Lung (tissue), 12 donors: ENCODE results near the gene SFXN5. TPM values are rescaled to one million over a fixed set of nuclear protein-coding genes. Genes with fewer than 3 reads are reported as not detected.

Experiments
- ATAC-seq: fragments of 200-7000 bp; cut with Tn5 transposase; one replicate; pipeline ENCODE4 v1.9.1; 2020; ENCODE audit warnings: moderate number of reproducible peaks; ENCODE audit not compliant: insufficient read depth, low FRiP score
- DNase-seq, 3 donors: peaks; one replicate each; pipeline ENCODE4 v3.0.0-alpha.2; 2013 to 2017
- H3K27ac ChIP-seq, 2 donors: one replicate each; pipeline ENCODE4 v1.5.1; 2013; ENCODE audit warnings: mild to moderate bottlenecking in 2 of 2, moderate library complexity in 2 of 2, control low read depth in 1 of 2, inconsistent platforms in 1 of 2, low read depth in 1 of 2, low read length in 1 of 2
- H3K27me3 ChIP-seq, 3 donors: one replicate each; pipeline ENCODE4 v1.5.1; 2013; ENCODE audit warnings: low read length in 2 of 3; ENCODE audit not compliant: control insufficient read depth in 3 of 3, insufficient read depth in 3 of 3
- H3K36me3 ChIP-seq, 4 donors: one replicate each; pipeline ENCODE4 v1.5.1; 2013; ENCODE audit warnings: low read length in 4 of 4, mild to moderate bottlenecking in 1 of 4, moderate library complexity in 1 of 4; ENCODE audit not compliant: control insufficient read depth in 4 of 4, insufficient read depth in 4 of 4
- H3K4me1 ChIP-seq, 5 donors: one replicate each; pipeline ENCODE4 v1.5.1; 2013; ENCODE audit warnings: low read length in 5 of 5, mild to moderate bottlenecking in 2 of 5, moderate library complexity in 1 of 5; ENCODE audit not compliant: control insufficient read depth in 5 of 5, insufficient read depth in 5 of 5
- H3K4me3 ChIP-seq: one replicate; pipeline ENCODE4 v1.5.1; 2013; ENCODE audit warnings: mild to moderate bottlenecking, control low read depth, moderate library complexity
- H3K9ac ChIP-seq, 2 donors: one replicate each; pipeline ENCODE4 v1.5.1; 2013; ENCODE audit warnings: low read length in 2 of 2, control low read depth in 1 of 2; ENCODE audit not compliant: insufficient read depth in 1 of 2
- H3K9me3 ChIP-seq, 4 donors: one replicate each; pipeline ENCODE4 v1.5.1; 2013; ENCODE audit warnings: low read length in 3 of 4, mild to moderate bottlenecking in 1 of 4, moderate library complexity in 1 of 4; ENCODE audit not compliant: control insufficient read depth in 4 of 4, insufficient read depth in 3 of 4
- WGBS, 2 donors: extraction: QIAGEN DNeasy Blood & Tissue Kit; methylation state at CpG; one replicate each; pipeline ENCODE4 v1.1.7; 2013; 5-methylcytosine and 5-hydroxymethylcytosine counted together
- polyA plus RNA-seq, 2 donors: library from polyadenylated mRNA; stranded (reverse); fragments of 200-250 nt; gene quantifications; one replicate each; pipeline ENCODE4 v1.2.1, GENCODE V29; 2013
- total RNA-seq, 2 donors: library from RNA; depleted of rRNA in 1 of 2; stranded (reverse); fragments of >200 nt in 1 of 2; gene quantifications; one replicate each; pipeline ENCODE4 v1.2.1, GENCODE V29; 2014 to 2021
- TF ChIP-seq, protein P1 (sequence below): IDR thresholded peaks from 2 replicates; pipeline ENCODE4 v1.5.1; 2012; ENCODE audit warnings: mild to moderate bottlenecking; ENCODE audit errors: control extremely low read depth, extremely low read depth
- donor health status: control.
- donor health status: control.
- donor health status: Bipolar disorder and iron deficiency.
- donor health status: healthy.
- donor health status: DM: yes; HTN: yes; CAD: no.

The SFXN5 gene
- total and polyA plus RNA-seq, 4 donors, result 8.3 to 15.6 (median 9.6) TPM

DNA sequence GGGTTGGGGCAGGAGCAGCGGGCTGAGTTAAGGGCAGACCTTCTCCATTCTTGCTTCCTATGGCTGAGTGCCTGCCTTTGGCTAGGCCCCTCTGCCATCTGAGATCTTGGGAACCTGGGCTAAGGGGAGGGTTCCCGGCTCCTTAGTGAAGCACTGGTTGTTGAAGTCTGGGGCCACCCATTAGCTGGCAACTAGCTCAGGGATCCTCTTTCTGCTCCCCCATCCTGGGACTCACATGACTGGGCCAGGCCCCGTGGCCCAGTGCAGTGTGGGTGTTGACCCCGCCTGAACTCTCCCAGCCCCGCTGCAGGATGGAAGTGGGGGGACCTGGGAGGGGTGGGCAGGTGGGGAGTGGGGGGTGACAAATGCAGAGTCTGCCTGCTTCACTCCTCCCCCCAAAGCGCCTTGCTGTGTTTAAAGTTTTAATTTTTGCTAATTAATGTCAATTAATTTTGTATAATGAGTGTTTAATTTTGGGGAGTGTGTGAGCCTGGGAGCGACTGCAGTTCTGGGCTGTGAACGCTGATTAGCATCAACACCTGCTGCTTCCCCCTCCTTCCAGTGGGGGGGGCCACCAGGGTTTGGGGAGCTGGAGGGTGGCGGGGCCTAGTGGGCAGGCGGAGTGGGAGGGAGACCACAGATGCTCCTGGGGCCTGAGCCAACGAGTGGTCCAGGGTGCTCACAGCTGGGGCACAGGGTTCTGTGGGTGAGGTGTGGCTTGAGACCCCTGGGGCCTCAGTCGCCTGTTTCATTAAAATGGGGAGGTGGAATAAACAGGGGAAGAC, 99.0 kb downstream of the SFXN5 start:
- H3K9ac ChIP-seq, result no peak overlapping the region
- H3K27ac ChIP-seq, result no peak overlapping the region
- ATAC-seq, result no peak
- H3K9me3 ChIP-seq, result no peaks in the 10 kb centered on the region
- TF ChIP-seq, protein P1, sequence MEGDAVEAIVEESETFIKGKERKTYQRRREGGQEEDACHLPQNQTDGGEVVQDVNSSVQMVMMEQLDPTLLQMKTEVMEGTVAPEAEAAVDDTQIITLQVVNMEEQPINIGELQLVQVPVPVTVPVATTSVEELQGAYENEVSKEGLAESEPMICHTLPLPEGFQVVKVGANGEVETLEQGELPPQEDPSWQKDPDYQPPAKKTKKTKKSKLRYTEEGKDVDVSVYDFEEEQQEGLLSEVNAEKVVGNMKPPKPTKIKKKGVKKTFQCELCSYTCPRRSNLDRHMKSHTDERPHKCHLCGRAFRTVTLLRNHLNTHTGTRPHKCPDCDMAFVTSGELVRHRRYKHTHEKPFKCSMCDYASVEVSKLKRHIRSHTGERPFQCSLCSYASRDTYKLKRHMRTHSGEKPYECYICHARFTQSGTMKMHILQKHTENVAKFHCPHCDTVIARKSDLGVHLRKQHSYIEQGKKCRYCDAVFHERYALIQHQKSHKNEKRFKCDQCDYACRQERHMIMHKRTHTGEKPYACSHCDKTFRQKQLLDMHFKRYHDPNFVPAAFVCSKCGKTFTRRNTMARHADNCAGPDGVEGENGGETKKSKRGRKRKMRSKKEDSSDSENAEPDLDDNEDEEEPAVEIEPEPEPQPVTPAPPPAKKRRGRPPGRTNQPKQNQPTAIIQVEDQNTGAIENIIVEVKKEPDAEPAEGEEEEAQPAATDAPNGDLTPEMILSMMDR, result no peak
- whole genome bisulfite sequencing, 2 donors, result 91 to 95% methylated on average over 12 of the region's 12 CpGs
- no peaks in the 10 kb centered on the region for H3K27me3 ChIP-seq
- DNase-seq, result no peak
- H3K4me3 ChIP-seq, result no peak overlapping the region
- peaks cover 0 to 2% (median 0%) of the 10 kb centered on the region in 4 donors for H3K36me3 ChIP-seq
- H3K4me1 ChIP-seq, result no peaks in the 10 kb centered on the region

DNA sequence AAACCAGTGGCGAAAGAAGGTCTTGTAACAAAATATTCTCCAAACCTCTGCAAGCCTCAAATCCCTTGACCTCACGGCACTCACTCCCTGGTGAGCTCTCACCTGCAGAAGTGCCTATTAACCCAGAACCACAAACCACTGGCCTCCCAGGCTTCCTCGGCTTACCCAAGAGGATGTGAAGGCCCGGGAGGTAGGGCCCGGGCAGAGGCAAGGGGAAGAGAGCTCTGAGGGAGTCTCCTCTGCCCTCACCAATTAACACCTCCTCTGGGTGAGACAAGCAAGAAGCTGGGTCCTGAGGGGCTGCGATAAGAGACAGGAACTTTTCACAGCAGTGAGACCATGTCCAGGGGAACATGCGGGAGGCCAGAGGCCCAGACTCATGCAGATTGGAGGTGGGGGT, 100.5 kb downstream of the SFXN5 start:
- H3K36me3 ChIP-seq, result peaks cover 0 to 7% (median under 1%) of the 10 kb centered on the region in 4 donors
- DNase-seq (no peak), ATAC-seq (no peak)
- WGBS, 2 donors, result 63 to 86% methylated on average over 7 of the region's 7 CpGs
- no peaks in the 10 kb centered on the region for H3K27me3 ChIP-seq
- no peak overlapping the region for H3K4me3 ChIP-seq
- no peak overlapping the region for H3K9ac ChIP-seq
- H3K27ac ChIP-seq, result no peak overlapping the region
- no peaks in the 10 kb centered on the region for H3K4me1 ChIP-seq
- TF ChIP-seq, protein P1, result no peak
- no peaks in the 10 kb centered on the region for H3K9me3 ChIP-seq

DNA sequence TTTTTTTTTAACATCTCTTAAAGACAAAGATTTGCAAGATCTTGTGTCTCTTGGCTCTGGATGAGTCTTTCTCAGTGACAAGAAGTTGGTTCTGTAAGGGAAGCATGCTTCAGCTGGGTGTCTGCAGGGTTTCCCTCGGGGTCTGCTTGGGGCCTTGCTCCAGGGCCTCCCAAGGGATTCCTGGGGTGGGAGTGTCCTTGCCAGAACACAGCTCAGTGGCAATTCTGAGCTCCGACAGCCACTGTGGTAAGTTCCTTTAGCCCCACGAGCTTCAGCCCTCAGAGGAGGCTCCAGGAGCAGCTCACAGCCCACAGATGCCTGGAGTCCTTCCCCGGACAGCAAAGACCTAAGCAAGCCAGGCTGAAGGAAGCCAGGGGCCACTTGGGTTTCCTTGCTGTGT, 101.8 kb downstream of the SFXN5 start:
- TF ChIP-seq, protein P1, result no peak
- H3K27ac ChIP-seq, result no peak overlapping the region
- no peaks in the 10 kb centered on the region for H3K9me3 ChIP-seq
- no peaks in the 10 kb centered on the region for H3K27me3 ChIP-seq
- DNase-seq (no peak), ATAC-seq (no peak)
- no peak overlapping the region for H3K4me3 ChIP-seq
- H3K36me3 ChIP-seq, result peaks cover 0 to 8% (median 1%) of the 10 kb centered on the region in 4 donors
- H3K4me1 ChIP-seq, result no peaks in the 10 kb centered on the region
- WGBS, 2 donors, result 86 to 88% methylated on average over 4 of the region's 4 CpGs
- no peak overlapping the region for H3K9ac ChIP-seq
